IMR-90 (cell line): ENCODE results near the gene BCAS3. TPM values are rescaled to one million over a fixed set of nuclear protein-coding genes. Genes with fewer than 3 reads are reported as not detected.

Experiments
- ATAC-seq: fragments of 200-7000 bp; cut with Tn5 transposase; 2 replicates; pipeline ENCODE4 v1.9.1; 2020; ENCODE audit warnings: low read depth, mild to moderate bottlenecking, moderate library complexity
- BruUV-seq: library from RNA; stranded (reverse); fragments of 400-500 nt; replicated peaks from 2 replicates; lab custom pipeline; 2021; lab: Mats Ljungman, UMichigan
- CTCF ChIA-PET: fragments of 300-600 bp; formaldehyde crosslinking; extraction: SDS; loops from one replicate; lab custom pipeline; 2021; ENCODE audit warnings: antibody characterized with exemption; lab: Yijun Ruan, JAX
- POLR2A ChIA-PET: fragments of 300-600 bp; sonication (Branson Sonifier 250); formaldehyde crosslinking; loops from one replicate; lab custom pipeline; 2022; ENCODE audit warnings: antibody characterized with exemption; ENCODE audit not compliant: unreplicated experiment; lab: Charles Lee
- DNase-seq: peaks from one replicate; pipeline ENCODE4 v3.0.0; 2013
- H2AFZ ChIP-seq: replicated peaks from 2 replicates; pipeline ENCODE3; 2013; ENCODE audit warnings: low read length, mild to moderate bottlenecking; ENCODE audit not compliant: poor library complexity
- H2AK5ac ChIP-seq: 2 replicates; pipeline ENCODE4 v1.6.1; 2013; ENCODE audit warnings: low read depth, low read length, inconsistent platforms
- H2AK9ac ChIP-seq: replicated peaks from 2 replicates; pipeline ENCODE3; 2013; ENCODE audit warnings: mild to moderate bottlenecking, low read depth, low read length, moderate library complexity; ENCODE audit not compliant: poor library complexity
- H2BK120ac ChIP-seq: 2 replicates; pipeline ENCODE4 v1.6.1; 2013; ENCODE audit warnings: low read depth, low read length, inconsistent platforms
- H2BK15ac ChIP-seq: 3 replicates; pipeline ENCODE4 v1.6.1; 2013; ENCODE audit warnings: low read depth, low read length, inconsistent platforms
- H2BK20ac ChIP-seq: 2 replicates; pipeline ENCODE4 v1.6.1; 2013; ENCODE audit warnings: low read depth, mild to moderate bottlenecking, inconsistent platforms, low read length, moderate library complexity
- H2BK5ac ChIP-seq: 2 replicates; pipeline ENCODE4 v1.6.1; 2013; ENCODE audit warnings: mild to moderate bottlenecking, low read depth, low read length, inconsistent platforms; ENCODE audit not compliant: poor library complexity, severe bottlenecking
- H3K14ac ChIP-seq: replicated peaks from 2 replicates; pipeline ENCODE4 v1.6.1; 2013; ENCODE audit warnings: low read depth, low read length, inconsistent platforms
- H3K18ac ChIP-seq: 2 replicates; pipeline ENCODE4 v1.6.1; 2013; ENCODE audit warnings: low read depth, low read length, control low read depth
- H3K23ac ChIP-seq: 2 replicates; pipeline ENCODE4 v1.6.1; 2013; ENCODE audit warnings: low read depth, low read length, inconsistent platforms
- H3K27ac ChIP-seq: 2 replicates; pipeline ENCODE4 v1.5.1; 2013; ENCODE audit warnings: mild to moderate bottlenecking, control low read depth, low read length; ENCODE audit not compliant: insufficient read depth
- H3K27me3 ChIP-seq: 2 replicates; pipeline ENCODE4 v1.6.1; 2013; ENCODE audit warnings: low read length; ENCODE audit not compliant: control insufficient read depth, insufficient read depth
- H3K36me3 ChIP-seq: 2 replicates; pipeline ENCODE4 v1.6.1; 2013; ENCODE audit warnings: low read length, mixed read lengths; ENCODE audit not compliant: control insufficient read depth, insufficient read depth
- H3K4ac ChIP-seq: 2 replicates; pipeline ENCODE4 v1.6.1; 2013; ENCODE audit warnings: low read depth, low read length, inconsistent platforms
- H3K4me1 ChIP-seq: 2 replicates; pipeline ENCODE4 v1.6.1; 2013; ENCODE audit warnings: low read length, mixed read lengths; ENCODE audit not compliant: control insufficient read depth, insufficient read depth
- H3K4me2 ChIP-seq: 2 replicates; pipeline ENCODE4 v1.6.1; 2013; ENCODE audit warnings: low read depth, mild to moderate bottlenecking, control low read depth, low read length, moderate library complexity
- H3K4me3 ChIP-seq: 2 replicates; pipeline ENCODE4 v1.5.1; 2013; ENCODE audit warnings: low read depth, mild to moderate bottlenecking, control low read depth, low read length, moderate library complexity; ENCODE audit not compliant: insufficient read depth
- H3K56ac ChIP-seq: 2 replicates; pipeline ENCODE4 v1.6.1; 2013; ENCODE audit warnings: low read length, inconsistent platforms; ENCODE audit not compliant: insufficient read depth; ENCODE audit errors: extremely low read depth
- H3K79me1 ChIP-seq, 2 experiments: 2 replicates each; pipeline ENCODE4 v1.6.1; 2013; ENCODE audit warnings: low read length in 2 of 2, inconsistent platforms in 1 of 2, low read depth in 1 of 2
- H3K9ac ChIP-seq: 2 replicates; pipeline ENCODE4 v1.6.1; 2013; ENCODE audit warnings: low read depth, low read length, control low read depth
- H3K9me1 ChIP-seq: 2 replicates; pipeline ENCODE4 v1.6.1; 2013; ENCODE audit warnings: low read length, inconsistent platforms; ENCODE audit not compliant: insufficient read depth
- H3K9me3 ChIP-seq: 2 replicates; pipeline ENCODE4 v1.6.1; 2013; ENCODE audit warnings: low read length; ENCODE audit not compliant: control insufficient read depth, insufficient read depth
- H4K20me1 ChIP-seq: 2 replicates; pipeline ENCODE4 v1.6.1; 2013; ENCODE audit warnings: low read length, inconsistent platforms; ENCODE audit not compliant: insufficient read depth
- H4K5ac ChIP-seq: 2 replicates; pipeline ENCODE4 v1.6.1; 2013; ENCODE audit warnings: mild to moderate bottlenecking, low read depth, low read length, control low read depth
- H4K8ac ChIP-seq, 2 experiments: 2 replicates each; pipeline ENCODE4 v1.6.1; 2013; ENCODE audit warnings: low read depth in 2 of 2, low read length in 2 of 2, control low read depth in 1 of 2, inconsistent platforms in 1 of 2
- H4K91ac ChIP-seq: 2 replicates; pipeline ENCODE4 v1.6.1; 2013; ENCODE audit warnings: low read depth, low read length, inconsistent platforms; ENCODE audit not compliant: insufficient read depth
- BHLHE40 ChIP-seq: fragments of 150-350 bp; IDR thresholded peaks from 2 replicates; pipeline ENCODE4 v1.6.1; 2016; ENCODE audit warnings: mild to moderate bottlenecking, low read depth, low read length
- CEBPB ChIP-seq: IDR thresholded peaks from 2 replicates; pipeline ENCODE4 v1.6.1; 2012; ENCODE audit warnings: low read depth, low read length, improper control_type of control experiment
- CHD1 ChIP-seq: IDR thresholded peaks from 2 replicates; pipeline ENCODE4 v1.6.1; 2012; ENCODE audit warnings: low read depth, low read length, improper control_type of control experiment
- CTCF ChIP-seq: conservative IDR thresholded peaks from 2 replicates; pipeline ENCODE4 v1.5.1; 2012; ENCODE audit warnings: mild to moderate bottlenecking, low read depth, low read length, improper control_type of control experiment
- ELK1 ChIP-seq: fragments of 150-350 bp; IDR thresholded peaks from 2 replicates; pipeline ENCODE4 v1.6.1; 2016; ENCODE audit warnings: low read depth, mild to moderate bottlenecking, low read length, moderate library complexity, borderline replicate concordance
- FOS ChIP-seq: fragments of 150-350 bp; IDR thresholded peaks from 2 replicates; pipeline ENCODE4 v1.6.1; 2016; ENCODE audit warnings: low read depth, low read length
- MAFK ChIP-seq: IDR thresholded peaks from 2 replicates; pipeline ENCODE4 v1.6.1; 2012; ENCODE audit warnings: low read depth, low read length, improper control_type of control experiment
- MAZ ChIP-seq: IDR thresholded peaks from 2 replicates; pipeline ENCODE4 v1.6.1; 2012; ENCODE audit warnings: low read depth, mild to moderate bottlenecking, low read length, improper control_type of control experiment, moderate library complexity, borderline replicate concordance
- MXI1 ChIP-seq: IDR thresholded peaks from 2 replicates; pipeline ENCODE4 v1.6.1; 2012; ENCODE audit warnings: low read depth, mild to moderate bottlenecking, low read length, moderate library complexity, borderline replicate concordance
- NFE2L2 ChIP-seq: fragments of 150-350 bp; IDR thresholded peaks from 2 replicates; pipeline ENCODE4 v1.6.1; 2016; ENCODE audit warnings: low read depth, mild to moderate bottlenecking, low read length
- POLR2A ChIP-seq: IDR thresholded peaks from 2 replicates; pipeline ENCODE4 v1.6.1; 2012; ENCODE audit warnings: mild to moderate bottlenecking, low read depth, low read length
- RAD21 ChIP-seq: IDR thresholded peaks from 2 replicates; pipeline ENCODE4 v1.6.1; 2012; ENCODE audit warnings: low read length, improper control_type of control experiment
- RCOR1 ChIP-seq: IDR thresholded peaks from 2 replicates; pipeline ENCODE4 v1.6.1; 2012; ENCODE audit warnings: mild to moderate bottlenecking, low read length, improper control_type of control experiment; ENCODE audit not compliant: insufficient replicate concordance
- RFX5 ChIP-seq: IDR thresholded peaks from 2 replicates; pipeline ENCODE4 v1.8.0; 2012; ENCODE audit warnings: low read depth, mild to moderate bottlenecking, low read length, moderate library complexity
- SMC3 ChIP-seq: fragments of 150-350 bp; IDR thresholded peaks from 2 replicates; pipeline ENCODE4 v1.6.1; 2016; ENCODE audit warnings: low read depth, mild to moderate bottlenecking, antibody characterized with exemption, low read length, moderate library complexity
- USF2 ChIP-seq: fragments of 150-350 bp; IDR thresholded peaks from 2 replicates; pipeline ENCODE4 v1.6.1; 2017; ENCODE audit warnings: mild to moderate bottlenecking, antibody characterized with exemption, low read length, low read depth
- WGBS, 2 experiments: methylation state at CpG; one replicate each; pipeline versions ENCODE4 v1.1.5 to v1.1.7; 2013; ENCODE audit warnings: missing lambda C conversion rate in 2 of 2; ENCODE audit not compliant: insufficient read length in 1 of 2; ENCODE audit errors: extremely low coverage in 2 of 2; 5-methylcytosine and 5-hydroxymethylcytosine counted together
- dilution Hi-C: fragments of 300-500 bp; cut with HindIII; formaldehyde crosslinking; loops from one replicate; pipeline ENCODE4 v1.14.3; 2018; ENCODE audit warnings: low sequenced_read_pairs; ENCODE audit not compliant: unreplicated experiment
- in situ Hi-C: fragments of 300-500 bp; cut with MboI; formaldehyde crosslinking; loops from 3 replicates; pipeline ENCODE4 v1.14.3; 2019; ENCODE audit warnings: low sequenced_read_pairs, inconsistent platforms, mixed read lengths
- intact Hi-C: fragments of 100-400 bp; cut with micrococcal nuclease; formaldehyde crosslinking; loops from 2 replicates; pipeline ENCODE4 v1.10.0; 2022
- polyA plus RNA-seq, 3 experiments: library from polyadenylated mRNA; depleted of rRNA; stranded (reverse); fragments of >200 nt; gene quantifications; 2 replicates each; pipeline ENCODE4 v1.2.3, GENCODE V29; 2012; ENCODE audit warnings: low replicate concordance in 1 of 3
- total RNA-seq: library from RNA; depleted of rRNA; stranded (reverse); fragments of >200 nt; gene quantifications from 2 replicates; pipeline ENCODE4 v1.2.3, GENCODE V29; 2012

BCAS3 gene
- total and polyA plus RNA-seq, 2 of the 4 experiments (the other 2 are of a cell fraction), result 6.3 to 27.1 TPM

GRCh38 chr17:60757437-60757836 lies 79.8 kb downstream of the BCAS3 start:
- H3K9me3 ChIP-seq, result no peaks in the 10 kb centered on the region
- no peak overlapping the region for H3K4me3 ChIP-seq
- no peak overlapping the region for H3K4ac ChIP-seq
- H2BK20ac ChIP-seq, result no peak overlapping the region
- no peaks in the 10 kb centered on the region for H3K36me3 ChIP-seq
- dilution Hi-C loops (no loop called here), in situ Hi-C loops (no loop called here), intact Hi-C loops (no loop called here)
- H4K8ac ChIP-seq, result no peak overlapping the region
- H2BK15ac ChIP-seq, result no peak overlapping the region
- no peaks in the 10 kb centered on the region for H3K27me3 ChIP-seq
- H4K5ac ChIP-seq, result no peak overlapping the region
- no peak overlapping the region for H3K4me2 ChIP-seq
- H2AFZ ChIP-seq, result no peak overlapping the region
- CTCF ChIA-PET, result no interaction called here
- POLR2A ChIA-PET, result no interaction called here
- H3K56ac ChIP-seq, result no peak overlapping the region
- no peak overlapping the region for H2BK5ac ChIP-seq
- no peaks in the 10 kb centered on the region for H3K9me1 ChIP-seq
- DNase-seq (no peak), ATAC-seq (no peak)
- TF ChIP-seq SMC3, result no peak
- no peak for TF ChIP-seq RFX5
- TF ChIP-seq MAFK, result no peak
- TF ChIP-seq CHD1, result no peak
- no peak for TF ChIP-seq RAD21
- TF ChIP-seq MAZ, result no peak
- no peak for TF ChIP-seq USF2
- TF ChIP-seq BHLHE40, result no peak
- no peak for TF ChIP-seq ELK1
- no peak for TF ChIP-seq RCOR1
- no peak for TF ChIP-seq NFE2L2
- TF ChIP-seq CTCF, result no peak
- TF ChIP-seq CEBPB, result no peak
- no peak for TF ChIP-seq POLR2A
- no peak for TF ChIP-seq FOS
- TF ChIP-seq MXI1, result no peak
- H3K9ac ChIP-seq, result no peak overlapping the region
- no TSS peak for BruUV-seq
- no peaks in the 10 kb centered on the region for H4K20me1 ChIP-seq
- H3K14ac ChIP-seq, result no peak overlapping the region
- no peak overlapping the region for H4K91ac ChIP-seq
- WGBS, 2 experiments, result no CpG with 5 or more reads among the region's 1 CpG
- no peak overlapping the region for H2BK120ac ChIP-seq
- no peak overlapping the region for H2AK5ac ChIP-seq
- no peak overlapping the region for H2AK9ac ChIP-seq
- no peak overlapping the region for H3K18ac ChIP-seq
- no peak overlapping the region for H3K23ac ChIP-seq
- H3K27ac ChIP-seq, result no peak overlapping the region
- H3K4me1 ChIP-seq, result no peaks in the 10 kb centered on the region
- H3K79me1 ChIP-seq, result no peaks in the 10 kb centered on the region
